GM23248 (cell line): ENCODE data around the gene SLFN5.

Source experiments
- EZH2 ChIP-seq: fragments of 200-600 bp; sonication (generic); IDR thresholded peaks from 2 replicates; pipeline ENCODE4 v1.6.1; 2018; ENCODE audit warnings: antibody characterized with exemption, mild to moderate bottlenecking; ENCODE audit not compliant: insufficient read depth, poor library complexity, severe bottlenecking
- EZH2phosphoT487 ChIP-seq: fragments of 200-600 bp; sonication (generic); IDR thresholded peaks from 2 replicates; pipeline ENCODE4 v1.6.1; 2018; ENCODE audit warnings: antibody characterized with exemption, moderate library complexity, mild to moderate bottlenecking, low read depth; ENCODE audit not compliant: insufficient read depth

- TF ChIP-seq EZH2phosphoT487 (no peak), EZH2 (no peak)
Observed at GRCh38 chr17:35229638-35230037, 13.2 kb upstream of the SLFN5 start.
